Karpas-422 (cell line): Measurements from ENCODE around the gene ADGRD1. TPM values are rescaled to one million over a fixed set of nuclear protein-coding genes. Genes with fewer than 3 reads are reported as not detected.

Experiments used
- DNase-seq: peaks from one replicate; pipeline ENCODE4 v3.0.0-alpha.2; 2015
- H2AFZ ChIP-seq: fragments of 200-600 bp; sonication (generic); 2 replicates; pipeline ENCODE4 v1.6.1; 2014; ENCODE audit warnings: antibody characterized with exemption, low read length, mixed read lengths
- H3K27ac ChIP-seq: fragments of 200-600 bp; sonication (generic); 2 replicates; pipeline ENCODE4 v1.5.1; 2014; ENCODE audit warnings: mild to moderate bottlenecking, low read length, moderate library complexity
- H3K27me3 ChIP-seq: fragments of 200-600 bp; sonication (generic); 2 replicates; pipeline ENCODE4 v1.6.1; 2014; ENCODE audit warnings: low read length, mixed read lengths
- H3K36me3 ChIP-seq: fragments of 200-600 bp; sonication (generic); 2 replicates; pipeline ENCODE4 v1.6.1; 2014; ENCODE audit warnings: low read length, mixed read lengths; ENCODE audit not compliant: insufficient read depth
- H3K4me1 ChIP-seq: fragments of 200-600 bp; sonication (generic); 2 replicates; pipeline ENCODE4 v1.6.1; 2014; ENCODE audit warnings: mild to moderate bottlenecking, low read length, mixed read lengths
- H3K4me2 ChIP-seq: fragments of 200-600 bp; sonication (generic); 2 replicates; pipeline ENCODE4 v1.6.1; 2014; ENCODE audit warnings: low read length, low read depth, mild to moderate bottlenecking; ENCODE audit not compliant: poor library complexity, severe bottlenecking
- H3K4me3 ChIP-seq: fragments of 200-600 bp; sonication (generic); 2 replicates; pipeline ENCODE4 v1.5.1; 2014; ENCODE audit warnings: mild to moderate bottlenecking, antibody characterized with exemption, low read length, mixed read lengths
- H3K79me2 ChIP-seq: fragments of 200-600 bp; sonication (generic); 2 replicates; pipeline ENCODE4 v1.6.1; 2014; ENCODE audit warnings: mild to moderate bottlenecking, low read length, mixed read lengths
- H3K9ac ChIP-seq: fragments of 200-600 bp; sonication (generic); 2 replicates; pipeline ENCODE4 v1.6.0; 2014; ENCODE audit warnings: low read length
- H3K9me2 ChIP-seq: fragments of 200-600 bp; sonication (generic), shearing (Covaris generic); replicated peaks from 2 replicates; pipeline ENCODE4 v1.6.0; 2014; ENCODE audit warnings: mild to moderate bottlenecking, low read length, moderate library complexity; ENCODE audit not compliant: insufficient read depth
- H3K9me3 ChIP-seq: fragments of 300-700, 200-600 bp; sonication (generic); 2 replicates; pipeline ENCODE4 v1.6.1; 2014; ENCODE audit warnings: low read length, mixed read lengths
- H4K20me1 ChIP-seq: fragments of 200-600 bp; sonication (generic); 2 replicates; pipeline ENCODE4 v1.6.1; 2014; ENCODE audit warnings: mild to moderate bottlenecking, antibody characterized with exemption, low read length, low read depth; ENCODE audit not compliant: insufficient read depth
- total RNA-seq: library from RNA; depleted of rRNA; stranded (reverse); fragments of >200 nt; shearing (Covaris generic); gene quantifications from 2 replicates; pipeline ENCODE4 v1.2.3, GENCODE V29; 2014; ENCODE audit warnings: low replicate concordance

ADGRD1 gene
- total RNA-seq, 1 experiment from 2014 or later, result not detected

- Histone ChIP-seq H3K4me3 (no peak overlapping the region), H3K9me2 (no peaks in the 10 kb centered on the region), H3K36me3 (no peaks in the 10 kb centered on the region), H3K9ac (no peak overlapping the region), H3K27ac (no peak overlapping the region), H3K79me2 (no peaks in the 10 kb centered on the region), H3K4me1 (no peaks in the 10 kb centered on the region), H3K9me3 (no peaks in the 10 kb centered on the region), H4K20me1 (no peaks in the 10 kb centered on the region), H3K27me3 (no peaks in the 10 kb centered on the region), H2AFZ (no peak overlapping the region), H3K4me2 (no peak overlapping the region)
- no peak for DNase-seq
Observed at GRCh38 chr12:131041968-131042833, 88.5 kb downstream of the ADGRD1 start.

DNA sequence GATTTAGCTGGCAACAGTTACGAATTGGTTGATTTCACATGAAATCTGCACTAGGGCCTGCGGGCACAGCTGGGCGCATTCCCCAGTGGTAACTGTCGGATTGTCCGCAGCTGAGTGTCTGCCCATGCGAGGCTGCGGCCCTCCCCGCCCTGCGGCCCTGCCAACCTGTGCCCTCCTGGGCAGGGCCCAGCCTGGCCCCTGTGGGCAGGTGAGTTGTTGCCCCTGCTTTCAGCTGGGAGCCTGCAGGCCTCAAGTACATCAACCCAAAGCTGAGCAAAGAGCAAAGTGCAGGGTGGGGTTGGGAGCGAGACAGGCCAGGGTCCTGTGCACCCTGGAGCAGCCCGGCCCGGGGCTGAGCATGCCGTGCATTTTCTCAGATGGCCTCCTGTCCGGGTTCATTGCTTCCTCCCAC is 89.1 kb downstream of the ADGRD1 start:
- DNase-seq, result no peak
- no peak overlapping the region for H3K9ac ChIP-seq
- no peaks in the 10 kb centered on the region for H3K9me2 ChIP-seq

GRCh38 chr12:131043401-131043871 is 89.7 kb downstream of the ADGRD1 start:
- H4K20me1 ChIP-seq, result no peaks in the 10 kb centered on the region
- no peaks in the 10 kb centered on the region for H3K4me1 ChIP-seq
- H3K79me2 ChIP-seq, result no peaks in the 10 kb centered on the region
- DNase-seq, result no peak
- no peak overlapping the region for H3K27ac ChIP-seq
- no peak overlapping the region for H3K4me3 ChIP-seq
- H3K36me3 ChIP-seq, result no peaks in the 10 kb centered on the region
- H3K9me2 ChIP-seq, result no peaks in the 10 kb centered on the region
- H3K4me2 ChIP-seq, result no peak overlapping the region
- H3K9ac ChIP-seq, result no peak overlapping the region
- no peaks in the 10 kb centered on the region for H3K9me3 ChIP-seq
- no peaks in the 10 kb centered on the region for H3K27me3 ChIP-seq
- H2AFZ ChIP-seq, result no peak overlapping the region

More for the DNA sequence above, 89.1 kb downstream of the ADGRD1 start:
- Histone ChIP-seq H3K9me3 (no peaks in the 10 kb centered on the region), H3K4me3 (no peak overlapping the region), H3K36me3 (no peaks in the 10 kb centered on the region), H3K27ac (no peak overlapping the region), H3K4me2 (no peak overlapping the region), H2AFZ (no peak overlapping the region), H4K20me1 (no peaks in the 10 kb centered on the region), H3K79me2 (no peaks in the 10 kb centered on the region), H3K27me3 (no peaks in the 10 kb centered on the region), H3K4me1 (no peaks in the 10 kb centered on the region)

- Histone ChIP-seq H4K20me1 (no peaks in the 10 kb centered on the region), H3K27ac (no peak overlapping the region), H3K36me3 (no peaks in the 10 kb centered on the region), H3K9me3 (no peaks in the 10 kb centered on the region), H3K9me2 (no peaks in the 10 kb centered on the region), H3K79me2 (no peaks in the 10 kb centered on the region), H2AFZ (no peak overlapping the region), H3K4me3 (no peak overlapping the region), H3K4me1 (no peaks in the 10 kb centered on the region), H3K9ac (no peak overlapping the region), H3K4me2 (no peak overlapping the region), H3K27me3 (no peaks in the 10 kb centered on the region)
- no peak for DNase-seq
Observed at GRCh38 chr12:131044136-131044535, 90.4 kb downstream of the ADGRD1 start.

DNA sequence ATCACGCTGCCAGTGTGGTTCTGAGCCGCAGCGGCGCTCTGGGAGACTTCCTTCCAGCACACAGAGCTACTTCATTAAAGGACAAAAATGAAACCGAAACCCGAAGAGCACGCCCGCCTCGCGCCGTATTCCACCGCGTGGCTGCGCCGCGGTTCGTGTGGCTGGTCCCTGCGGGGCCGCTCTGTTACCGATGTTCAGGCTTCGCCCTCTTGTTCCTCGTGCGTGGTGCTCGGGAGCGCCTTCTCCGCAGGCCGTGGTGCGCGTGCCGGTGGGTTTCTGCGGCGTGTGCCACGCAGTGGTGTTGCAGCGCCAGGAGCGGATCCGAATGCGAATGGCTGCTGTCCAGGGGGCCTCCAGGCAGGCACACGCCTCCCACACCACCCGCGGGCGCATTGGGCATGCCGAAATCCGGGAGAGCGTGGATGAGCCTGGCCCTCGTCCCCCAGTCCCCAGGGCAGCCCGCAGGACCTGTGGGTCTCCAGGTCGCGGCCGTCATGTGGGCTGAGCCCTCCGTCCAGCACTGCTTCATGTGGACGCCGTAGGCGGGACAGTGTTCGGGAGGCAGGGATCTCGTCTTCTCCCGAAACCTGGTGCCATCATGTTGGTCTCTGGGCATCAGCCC is 91.2 kb downstream of the ADGRD1 start:
- no peak overlapping the region for H3K4me3 ChIP-seq
- H3K4me2 ChIP-seq, result no peak overlapping the region
- no peaks in the 10 kb centered on the region for H3K79me2 ChIP-seq
- H3K9me2 ChIP-seq, result no peaks in the 10 kb centered on the region
- H3K36me3 ChIP-seq, result no peaks in the 10 kb centered on the region
- H3K27me3 ChIP-seq, result no peaks in the 10 kb centered on the region
- H3K9ac ChIP-seq, result no peak overlapping the region
- H2AFZ ChIP-seq, result no peak overlapping the region
- H3K27ac ChIP-seq, result no peak overlapping the region
- H3K9me3 ChIP-seq, result no peaks in the 10 kb centered on the region
- no peak for DNase-seq
- no peaks in the 10 kb centered on the region for H3K4me1 ChIP-seq
- H4K20me1 ChIP-seq, result no peaks in the 10 kb centered on the region

- Histone ChIP-seq H3K36me3 (no peaks in the 10 kb centered on the region), H3K79me2 (no peaks in the 10 kb centered on the region), H3K9ac (no peak overlapping the region), H3K27ac (no peak overlapping the region), H2AFZ (no peak overlapping the region), H4K20me1 (no peaks in the 10 kb centered on the region), H3K4me2 (no peak overlapping the region), H3K27me3 (no peaks in the 10 kb centered on the region), H3K9me2 (no peaks in the 10 kb centered on the region), H3K9me3 (no peaks in the 10 kb centered on the region), H3K4me3 (no peak overlapping the region), H3K4me1 (no peaks in the 10 kb centered on the region)
- DNase-seq, result no peak
Observed at GRCh38 chr12:131045705-131046460, 92.2 kb downstream of the ADGRD1 start.

GRCh38 chr12:131046813-131047788 is 93.4 kb downstream of the ADGRD1 start:
- no peaks in the 10 kb centered on the region for H3K79me2 ChIP-seq
- DNase-seq, result peak; percentile 49

More at GRCh38 chr12:131046813-131047788, 93.4 kb downstream of the ADGRD1 start:
- Histone ChIP-seq H2AFZ (no peak overlapping the region), H3K9me2 (no peaks in the 10 kb centered on the region), H3K9ac (no peak overlapping the region), H4K20me1 (no peaks in the 10 kb centered on the region), H3K36me3 (no peaks in the 10 kb centered on the region), H3K27ac (no peak overlapping the region), H3K4me2 (no peak overlapping the region), H3K27me3 (no peaks in the 10 kb centered on the region), H3K9me3 (no peaks in the 10 kb centered on the region), H3K4me3 (no peak overlapping the region), H3K4me1 (no peaks in the 10 kb centered on the region)
